ENCODE data around the gene SHROOM3. TPM values are rescaled to one million over a fixed set of nuclear protein-coding genes. Genes with fewer than 3 reads are reported as not detected.
"Not testable (repeated sequence)": the region's sequence is repeated elsewhere in the genome, so short reads cannot be mapped to it uniquely, and the experiment has no call there.

The SHROOM3 gene
- total RNA-seq, 4 donors from 2014 or later: 20.3 to 50.9 (median 34.9) TPM

DNA sequence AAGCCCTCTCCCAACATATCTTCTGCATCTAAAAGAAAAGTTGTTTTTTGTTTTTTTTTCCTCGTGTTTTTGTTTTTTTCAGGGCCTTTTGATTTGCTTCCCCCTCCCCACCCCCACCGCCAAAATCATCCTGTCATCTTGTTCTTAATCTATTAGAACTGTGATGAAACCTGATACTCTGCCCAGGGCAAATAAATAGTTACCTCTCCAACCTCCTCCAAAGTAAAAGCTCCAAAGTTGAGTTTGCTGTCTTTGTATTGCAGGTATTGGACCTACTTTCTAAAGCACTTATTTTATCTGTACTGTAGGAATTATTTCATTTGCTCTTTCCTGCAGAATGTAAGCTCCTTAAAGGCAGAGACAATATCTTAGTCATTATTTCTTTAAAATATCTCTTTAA is 290.0 kb downstream of the SHROOM3 start:
- Histone ChIP-seq H3K9me3 (no peaks in the 10 kb centered on the region), H3K27me3 (no peaks in the 10 kb centered on the region), H3K27ac (no peak overlapping the region), H3K4me3 (no peak overlapping the region), H3K36me3 (no peaks in the 10 kb centered on the region), H3K4me1 (peaks cover 0 to 18% (median 0%) of the 10 kb centered on the region in 3 donors)
- intact Hi-C loops (cut with DNase I): no loop called here
- no peak for DNase-seq
- TF ChIP-seq, protein P1, sequence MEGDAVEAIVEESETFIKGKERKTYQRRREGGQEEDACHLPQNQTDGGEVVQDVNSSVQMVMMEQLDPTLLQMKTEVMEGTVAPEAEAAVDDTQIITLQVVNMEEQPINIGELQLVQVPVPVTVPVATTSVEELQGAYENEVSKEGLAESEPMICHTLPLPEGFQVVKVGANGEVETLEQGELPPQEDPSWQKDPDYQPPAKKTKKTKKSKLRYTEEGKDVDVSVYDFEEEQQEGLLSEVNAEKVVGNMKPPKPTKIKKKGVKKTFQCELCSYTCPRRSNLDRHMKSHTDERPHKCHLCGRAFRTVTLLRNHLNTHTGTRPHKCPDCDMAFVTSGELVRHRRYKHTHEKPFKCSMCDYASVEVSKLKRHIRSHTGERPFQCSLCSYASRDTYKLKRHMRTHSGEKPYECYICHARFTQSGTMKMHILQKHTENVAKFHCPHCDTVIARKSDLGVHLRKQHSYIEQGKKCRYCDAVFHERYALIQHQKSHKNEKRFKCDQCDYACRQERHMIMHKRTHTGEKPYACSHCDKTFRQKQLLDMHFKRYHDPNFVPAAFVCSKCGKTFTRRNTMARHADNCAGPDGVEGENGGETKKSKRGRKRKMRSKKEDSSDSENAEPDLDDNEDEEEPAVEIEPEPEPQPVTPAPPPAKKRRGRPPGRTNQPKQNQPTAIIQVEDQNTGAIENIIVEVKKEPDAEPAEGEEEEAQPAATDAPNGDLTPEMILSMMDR (IDR thresholded peaks at IDR 0.05): no peak
- no peak for TF ChIP-seq POLR2A (IDR thresholded peaks at IDR 0.05)
- 52 to 68% methylated on average over 2 of the region's 2 CpGs for WGBS, 2 donors

DNA sequence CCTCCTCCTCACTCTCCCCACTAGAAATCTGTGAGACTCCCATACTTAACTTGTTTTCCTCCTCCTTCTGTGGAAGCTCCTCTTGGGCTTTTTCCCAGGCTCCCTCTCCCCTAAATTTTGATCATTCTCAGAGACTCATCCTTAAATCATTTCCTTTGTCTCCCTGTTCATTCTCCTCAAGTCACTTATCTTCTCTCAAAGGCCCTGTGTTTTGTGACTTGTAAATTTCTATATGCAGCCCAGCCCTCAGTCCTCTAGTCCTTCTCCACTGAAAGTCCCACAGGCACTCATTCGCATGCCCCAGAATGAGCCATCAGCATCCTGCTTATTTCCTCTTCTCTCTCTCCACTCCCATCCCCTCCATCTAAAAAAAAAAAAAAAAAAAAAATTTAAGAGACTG is 291.1 kb downstream of the SHROOM3 start:
- no peak for DNase-seq
- WGBS, 2 donors: 78 to 88% methylated on average over 1 of the region's 1 CpG
- TF ChIP-seq, protein P1 (IDR thresholded peaks at IDR 0.05): no peak
- no peak overlapping the region for H3K4me3 ChIP-seq
- no peaks in the 10 kb centered on the region for H3K9me3 ChIP-seq
- H3K4me1 ChIP-seq: peaks cover 0 to 18% (median 0%) of the 10 kb centered on the region in 3 donors
- H3K27ac ChIP-seq: no peak overlapping the region
- H3K27me3 ChIP-seq: no peaks in the 10 kb centered on the region
- intact Hi-C loops (cut with DNase I): no loop called here
- H3K36me3 ChIP-seq: peaks cover 0 to 6% (median 0%) of the 10 kb centered on the region in 3 donors

DNA sequence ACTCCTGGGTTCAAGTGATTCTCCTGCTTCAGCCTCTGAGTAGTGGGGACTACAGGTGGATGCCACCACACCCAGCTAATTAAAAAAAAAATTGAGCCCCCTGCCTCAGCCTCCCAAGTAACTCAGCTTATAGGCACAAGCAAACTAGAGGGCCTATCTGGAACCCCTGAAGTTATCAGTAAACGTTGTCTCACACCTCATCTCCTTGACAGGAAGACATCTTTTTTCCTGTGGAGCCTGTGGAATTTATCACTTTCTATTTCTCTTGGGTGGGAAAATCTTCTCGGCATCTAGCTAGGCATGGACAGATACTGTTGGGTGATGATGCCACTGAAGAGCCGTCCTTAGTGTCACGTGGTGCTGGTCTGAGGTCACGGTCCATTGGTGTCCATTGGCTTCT is 291.6 kb downstream of the SHROOM3 start:
- Histone ChIP-seq H3K36me3 (peaks cover 0 to 7% (median 0%) of the 10 kb centered on the region in 3 donors), H3K9me3 (no peaks in the 10 kb centered on the region), H3K27ac (no peak overlapping the region), H3K4me1 (peaks cover 0 to 18% (median 0%) of the 10 kb centered on the region in 3 donors), H3K4me3 (no peak overlapping the region), H3K27me3 (no peaks in the 10 kb centered on the region)
- intact Hi-C loops (cut with DNase I): no loop called here
- 86 to 87% methylated on average over 5 of the region's 5 CpGs for WGBS, 2 donors
- TF ChIP-seq, protein P1 (IDR thresholded peaks at IDR 0.05): no peak
- no peak for TF ChIP-seq POLR2A (IDR thresholded peaks at IDR 0.05)
- no peak for DNase-seq

DNA sequence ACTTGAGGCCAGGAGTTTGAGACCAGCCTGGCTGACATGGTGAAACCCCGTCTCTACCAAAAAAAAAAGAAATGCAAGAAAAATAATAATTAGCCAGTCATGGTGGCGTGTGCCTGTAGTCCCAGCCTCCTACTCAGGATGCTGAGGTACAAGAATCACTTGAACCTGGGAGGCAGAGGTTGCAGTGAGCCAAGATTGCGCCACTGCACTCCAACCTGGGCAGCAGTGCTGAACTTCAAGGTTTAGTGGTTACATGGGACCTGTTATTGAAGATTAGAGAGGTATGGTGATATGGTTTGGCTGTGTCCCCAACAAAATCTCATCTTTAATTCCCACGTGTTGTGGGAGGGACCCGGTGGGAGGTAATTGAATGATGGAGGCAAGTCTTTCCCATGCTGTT is 292.9 kb downstream of the SHROOM3 start:
- WGBS, 2 donors: 83 to 87% methylated on average over 5 of the region's 5 CpGs

DNA sequence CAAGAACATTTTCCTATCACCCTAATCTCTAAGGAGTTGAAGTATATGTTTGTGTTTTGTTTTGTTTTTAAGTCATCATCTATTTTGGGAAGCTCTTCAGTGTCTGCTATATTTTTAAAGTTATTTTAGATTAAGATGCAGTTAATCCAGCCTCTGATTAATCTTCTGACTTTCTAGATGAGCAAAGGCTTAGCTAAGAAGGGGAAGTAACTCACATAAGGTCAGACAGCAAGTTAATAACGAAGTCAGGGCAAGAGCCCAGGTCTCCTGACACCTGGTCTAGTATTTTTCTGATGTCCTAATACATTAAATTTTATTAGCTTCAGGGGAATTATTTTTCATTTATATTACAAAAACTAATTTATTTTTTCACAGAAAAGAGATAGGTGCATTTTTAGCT is 294.4 kb downstream of the SHROOM3 start:
- Histone ChIP-seq H3K36me3 (peaks cover 0 to 14% (median 0%) of the 10 kb centered on the region in 3 donors), H3K27me3 (no peaks in the 10 kb centered on the region), H3K9me3 (no peaks in the 10 kb centered on the region), H3K4me1 (peaks cover 0 to 3% (median 0%) of the 10 kb centered on the region in 3 donors), H3K27ac (no peak overlapping the region), H3K4me3 (no peak overlapping the region)
- TF ChIP-seq, protein P1 (IDR thresholded peaks at IDR 0.05): no peak
- TF ChIP-seq POLR2A (IDR thresholded peaks at IDR 0.05): no peak
- DNase-seq: no peak
- intact Hi-C loops (cut with DNase I): no loop called here
- WGBS, 2 donors: 69 to 79% methylated on average over 1 of the region's 1 CpG

More for the DNA sequence above, 292.9 kb downstream of the SHROOM3 start:
- H3K4me3 ChIP-seq; intact Hi-C loops (cut with DNase I); H3K36me3 ChIP-seq; DNase-seq; H3K27me3 ChIP-seq; H3K27ac ChIP-seq; H3K9me3 ChIP-seq: not testable (repeated sequence)
- peaks cover 0 to 18% (median 0%) of the 10 kb centered on the region in 3 donors for H3K4me1 ChIP-seq

DNA sequence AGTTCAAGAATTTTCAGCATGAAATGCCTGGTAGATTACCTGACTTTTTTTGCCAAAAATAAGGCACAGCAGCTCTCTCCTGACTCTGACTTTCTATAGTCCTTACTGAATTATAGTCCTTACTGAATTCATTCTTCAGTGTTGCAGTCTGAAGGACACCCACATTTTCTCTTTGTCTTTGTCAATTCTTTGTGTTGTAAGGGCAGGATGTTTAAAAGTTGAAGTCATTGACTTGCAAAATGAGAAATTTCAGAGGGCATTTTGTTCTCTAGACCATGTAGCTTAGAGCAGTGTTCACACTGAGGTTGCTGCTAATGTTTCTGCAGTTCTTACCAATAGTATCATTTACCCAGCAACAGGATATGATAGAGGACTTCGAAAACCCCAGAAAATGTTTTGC is 295.0 kb downstream of the SHROOM3 start:
- intact Hi-C loops (cut with DNase I): loop anchor here (10.0 kb wide), 1 partner anchor 215 kb away; no protein-coding TSS in a partner anchor
- Histone ChIP-seq H3K27me3 (no peaks in the 10 kb centered on the region), H3K4me3 (no peak overlapping the region), H3K27ac (no peak overlapping the region), H3K9me3 (no peaks in the 10 kb centered on the region), H3K36me3 (peaks cover 0 to 14% (median 0%) of the 10 kb centered on the region in 3 donors), H3K4me1 (no peaks in the 10 kb centered on the region)
- no peak for TF ChIP-seq POLR2A (IDR thresholded peaks at IDR 0.05)
- TF ChIP-seq, protein P1 (IDR thresholded peaks at IDR 0.05): no peak
- no peak for DNase-seq
- 80 to 100% methylated on average over 1 of the region's 1 CpG for WGBS, 2 donors
